ENCODE data around the gene RMC1.

- TF ChIP-seq REST (IDR thresholded peaks at IDR 0.05; ENCODE audit: insufficient replicate concordance, low read depth) (no peak), CTCF (IDR thresholded peaks at IDR 0.05; ENCODE audit: insufficient read depth, low read length) (no peak), GABPA (IDR thresholded peaks at IDR 0.05; ENCODE audit: low read depth) (no peak), POLR2AphosphoS5 (IDR thresholded peaks at IDR 0.05; ENCODE audit: low read depth) (no peak), SPI1 (IDR thresholded peaks at IDR 0.05; ENCODE audit: borderline replicate concordance, low read depth) (no peak)
Measured at GRCh38 chr18:23548719-23549118, 45.4 kb downstream of the RMC1 start.
